AG09309 (cell line): ENCODE data around the gene PLXNB1.

Source experiments
- DNase-seq: peaks from one replicate; pipeline ENCODE4 v3.0.0-alpha.2; 2010; ENCODE audit warnings: low read depth
- H3K4me3 ChIP-seq: 2 replicates; pipeline ENCODE4 v1.5.1; 2011; ENCODE audit warnings: mild to moderate bottlenecking, low read depth, low read length, moderate library complexity; ENCODE audit not compliant: control insufficient read depth
- CTCF ChIP-seq: IDR thresholded peaks from 2 replicates; pipeline ENCODE4 v1.5.1; 2011; ENCODE audit warnings: mild to moderate bottlenecking, low read depth, low read length, inconsistent platforms; ENCODE audit not compliant: insufficient read depth, control insufficient read depth; ENCODE audit errors: missing control alignments

PLXNB1 gene

GRCh38 chr3:48428572-48429316, 1.1 kb downstream of the PLXNB1 start:
- no peak for DNase-seq
- peak overlapping the region; percentile 58 for H3K4me3 ChIP-seq
- TF ChIP-seq CTCF: no peak

GRCh38 chr3:48428088-48428571, 1.8 kb downstream of the PLXNB1 start:
- no peak for DNase-seq
- TF ChIP-seq CTCF: no peak
- peak overlapping the region; percentile 58 for H3K4me3 ChIP-seq

- DNase-seq: no peak
- H3K4me3 ChIP-seq: no peak overlapping the region
- no peak for TF ChIP-seq CTCF
Observed at GRCh38 chr3:48427630-48427962, 2.3 kb downstream of the PLXNB1 start.

- H3K4me3 ChIP-seq: no peak overlapping the region
- no peak for DNase-seq
- no peak for TF ChIP-seq CTCF
Observed at GRCh38 chr3:48426944-48427629, 2.8 kb downstream of the PLXNB1 start.

GRCh38 chr3:48426401-48426909, 3.4 kb downstream of the PLXNB1 start:
- DNase-seq: no peak
- no peak for TF ChIP-seq CTCF
- no peak overlapping the region for H3K4me3 ChIP-seq

- no peak for TF ChIP-seq CTCF
- no peak overlapping the region for H3K4me3 ChIP-seq
- DNase-seq: no peak
Observed at GRCh38 chr3:48425281-48425812, 4.5 kb downstream of the PLXNB1 start.
